A204.1 (cell line): ENCODE data around the gene ZDHHC8.
A peak's percentile ranks its signal among the peaks of the same experiment; 100 is the strongest.

ENCODE experiments used
- FAIRE-seq: peaks from 2 replicates; lab custom pipeline; 2012; peaks lifted over from hg19 to GRCh38; lab: Jason Lieb, UNC

Gene ZDHHC8

GRCh38 chr22:20114506-20115475 is 16.8 kb upstream of the ZDHHC8 start:
- FAIRE-seq, result no peak

DNA sequence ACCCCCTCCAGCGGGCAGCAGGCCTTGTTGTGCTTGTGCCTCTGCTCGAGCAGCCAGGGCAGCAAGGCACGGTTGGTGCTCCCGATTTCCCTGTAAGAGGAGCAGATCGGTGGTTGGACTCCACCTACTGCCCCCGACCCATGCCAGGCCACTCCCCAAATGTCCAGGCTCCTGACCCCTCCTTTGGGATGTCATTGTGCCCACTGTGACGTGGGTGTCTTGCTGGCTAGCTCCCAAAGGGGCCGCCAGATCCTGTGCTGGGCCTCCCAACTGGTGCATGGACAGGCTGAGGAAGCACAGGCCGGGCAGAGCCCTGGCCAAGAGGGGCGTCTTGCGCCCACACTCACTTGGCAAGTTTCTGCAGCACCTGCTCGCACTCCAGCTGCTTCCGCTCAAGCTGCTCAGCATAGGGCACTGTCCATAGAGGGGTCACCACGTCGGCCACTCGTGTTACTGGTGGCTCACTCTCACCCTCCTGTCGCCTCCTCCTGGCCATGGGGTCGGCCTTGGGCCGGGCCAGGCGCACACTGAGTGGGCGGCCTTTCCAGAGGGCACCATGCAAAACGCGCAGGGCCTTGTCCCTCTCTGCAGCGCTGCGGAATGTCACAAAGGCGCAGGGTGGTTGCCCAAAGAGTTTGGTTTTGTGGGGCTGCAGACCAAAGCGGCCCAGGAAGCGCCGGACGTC is 15.8 kb upstream of the ZDHHC8 start, which contains the start of gene RANBP1:
TSS of gene RANBP1 (plus strand) at position 414 of the 685 bp plus-strand sequence. CDS start at position 495, 81 bp downstream.
- no peak for FAIRE-seq

GRCh38 chr22:20116376-20116950 is 15.1 kb upstream of the ZDHHC8 start:
- no peak for FAIRE-seq

GRCh38 chr22:20116951-20117632 is 14.5 kb upstream of the ZDHHC8 start, which contains the start of gene TRMT2A:
TRMT2A (minus strand) TSS chr22:20117226; CDS start chr22:20116906, 320 bp downstream.
- FAIRE-seq, result peak; percentile 41

DNA sequence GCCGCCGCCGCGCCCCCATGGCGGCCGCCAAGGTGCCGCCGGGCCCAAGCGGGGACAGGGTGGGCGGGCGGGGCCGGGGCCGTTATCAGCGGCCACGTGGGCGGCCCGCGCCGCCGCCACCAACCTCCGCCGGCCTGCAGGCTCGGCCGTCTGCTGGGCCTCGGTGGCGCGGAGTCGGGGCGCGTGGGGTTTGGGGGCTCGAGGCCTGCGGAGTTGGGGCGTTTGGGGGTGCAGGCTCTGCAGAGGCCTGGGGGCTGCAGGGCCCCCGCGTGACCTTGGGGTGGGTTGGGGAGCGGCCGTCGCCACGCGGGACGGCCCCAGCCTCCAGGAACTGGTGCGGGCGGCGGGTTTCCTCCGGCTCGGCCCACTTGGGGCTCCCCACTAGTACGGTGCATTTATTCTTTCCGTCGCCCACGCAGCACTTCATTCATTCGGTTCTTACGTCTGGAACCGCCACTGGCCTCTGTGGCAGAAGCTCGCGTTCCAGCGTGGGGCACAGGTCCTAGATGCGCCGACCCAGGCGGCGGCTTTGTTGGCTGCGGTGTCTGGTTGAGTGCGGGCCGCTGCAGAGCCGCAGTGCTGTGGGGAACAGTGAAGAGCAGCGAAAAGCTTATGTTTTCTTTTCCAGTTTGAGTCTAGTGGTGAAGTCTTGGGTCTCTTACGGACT is 13.8 kb upstream of the ZDHHC8 start:
- FAIRE-seq, result no peak

DNA sequence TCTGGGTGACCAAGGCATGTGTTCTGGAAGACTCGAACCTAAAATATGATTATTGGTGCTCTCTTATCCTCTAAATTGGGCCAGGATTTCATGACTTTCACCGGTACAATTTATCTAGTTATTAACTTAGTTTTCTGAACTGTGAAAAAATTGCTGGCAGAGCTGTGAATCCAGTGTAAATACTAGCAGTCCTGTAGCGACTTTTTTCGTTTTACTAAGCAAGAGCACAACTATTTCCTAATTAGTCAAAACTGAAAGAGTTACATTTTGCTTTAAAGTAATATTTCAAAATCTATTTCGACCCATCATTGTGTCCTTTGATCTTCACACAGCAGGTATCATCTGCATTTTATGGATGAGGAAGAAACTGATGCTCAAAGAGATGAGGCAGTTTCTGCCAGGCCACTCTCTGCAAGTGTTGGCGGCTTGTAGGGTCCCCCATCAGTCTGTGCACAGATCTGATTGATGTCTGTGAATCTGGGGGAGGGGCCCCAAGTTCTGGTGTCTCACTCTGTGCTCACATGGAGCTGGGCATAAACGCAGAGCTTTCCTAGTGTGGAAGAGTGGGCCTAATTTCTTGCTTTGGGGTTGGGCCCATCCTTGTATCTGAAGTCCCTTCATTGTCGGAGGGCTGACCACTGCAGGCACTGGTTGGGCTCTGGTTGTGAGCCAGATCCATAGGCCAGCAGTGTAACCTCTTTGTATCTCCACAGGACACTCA is 13.1 kb upstream of the ZDHHC8 start:
- FAIRE-seq, result no peak

GRCh38 chr22:20121856-20122415 is 9.7 kb upstream of the ZDHHC8 start:
- FAIRE-seq, result no peak

DNA sequence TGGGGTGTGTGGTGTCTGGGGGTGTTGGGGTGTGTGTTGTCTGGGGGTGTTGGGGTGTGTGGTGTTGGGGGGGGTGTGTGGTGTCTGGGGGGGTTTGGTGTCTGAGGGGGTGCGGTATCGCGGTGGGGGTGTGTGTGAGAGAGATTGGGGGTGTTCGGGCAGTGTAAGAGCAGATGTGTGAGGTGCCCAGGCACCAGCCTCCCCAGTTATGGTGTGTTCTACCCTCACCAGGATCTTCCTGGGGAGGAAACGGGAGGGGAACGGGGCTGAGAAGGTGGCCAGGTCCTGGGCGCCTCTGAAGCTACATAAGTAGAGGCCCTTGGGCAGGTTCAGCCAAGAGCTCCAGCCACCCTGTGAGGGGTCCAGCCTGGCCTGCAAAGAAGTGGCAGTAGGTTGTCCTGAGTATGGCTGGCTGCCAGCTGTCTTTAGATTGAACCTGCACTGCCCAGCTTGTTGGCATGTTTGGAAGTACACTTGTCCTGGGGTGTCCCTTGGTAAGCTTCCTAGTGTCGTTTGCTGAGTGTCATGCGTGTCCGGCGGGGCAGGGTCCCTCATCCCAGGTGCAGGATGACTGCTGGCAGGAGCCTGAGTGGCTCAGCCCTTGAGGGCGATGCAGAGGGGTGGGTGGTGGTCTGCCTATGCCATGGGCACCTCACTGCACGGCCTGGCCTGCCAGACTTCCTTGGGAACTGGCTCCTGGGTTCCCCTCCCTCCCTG is 8.1 kb upstream of the ZDHHC8 start:
- FAIRE-seq, result no peak

GRCh38 chr22:20124083-20124787 is 7.4 kb upstream of the ZDHHC8 start:
- FAIRE-seq, result no peak

DNA sequence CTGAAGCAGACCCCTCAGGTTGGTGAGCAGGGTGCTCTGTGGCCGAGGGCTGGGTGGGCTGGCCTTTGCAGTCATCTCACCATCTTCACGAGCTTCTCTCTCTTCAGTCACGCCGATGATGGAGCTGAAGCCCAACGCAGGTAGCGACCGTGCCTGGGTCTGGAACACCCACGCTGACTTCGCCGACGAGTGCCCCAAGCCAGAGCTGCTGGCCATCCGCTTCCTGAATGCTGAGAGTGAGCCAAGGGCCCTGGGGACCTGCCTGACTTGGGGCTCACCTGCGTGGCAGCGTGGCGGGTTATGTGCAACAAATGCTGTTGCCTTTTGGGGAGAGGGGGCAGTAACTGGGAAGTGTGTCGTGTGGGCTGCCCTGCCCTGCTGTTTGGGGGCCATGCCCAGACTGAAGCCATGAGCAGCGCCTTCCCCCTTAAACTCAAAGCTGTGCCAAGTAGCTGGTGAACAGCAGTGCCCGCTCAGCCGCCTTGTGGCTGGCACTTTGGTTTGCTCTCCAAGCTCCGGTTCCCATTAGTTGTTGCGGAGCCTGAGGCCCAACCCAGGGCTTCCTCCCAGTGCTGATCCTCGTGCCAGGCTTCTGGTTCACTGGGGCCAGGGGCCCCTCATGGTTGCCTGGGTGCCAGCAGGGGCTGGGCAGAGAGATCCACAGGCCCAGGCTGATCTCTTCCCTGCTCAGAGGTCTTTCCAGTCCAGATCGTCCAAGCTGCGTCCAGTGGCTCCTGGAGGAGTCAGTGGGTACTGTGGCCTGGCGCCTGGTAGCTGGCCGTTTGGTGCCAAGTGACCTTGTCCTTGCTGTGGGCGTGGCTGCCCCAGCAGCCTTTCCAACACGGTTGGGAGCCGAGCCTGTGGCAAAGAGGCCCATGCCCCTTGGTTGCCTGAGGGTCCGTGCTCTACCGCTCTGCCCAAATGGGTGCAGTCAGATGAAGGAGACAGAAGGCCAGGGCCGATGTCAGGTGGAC is 6.1 kb upstream of the ZDHHC8 start:
- no peak for FAIRE-seq

DNA sequence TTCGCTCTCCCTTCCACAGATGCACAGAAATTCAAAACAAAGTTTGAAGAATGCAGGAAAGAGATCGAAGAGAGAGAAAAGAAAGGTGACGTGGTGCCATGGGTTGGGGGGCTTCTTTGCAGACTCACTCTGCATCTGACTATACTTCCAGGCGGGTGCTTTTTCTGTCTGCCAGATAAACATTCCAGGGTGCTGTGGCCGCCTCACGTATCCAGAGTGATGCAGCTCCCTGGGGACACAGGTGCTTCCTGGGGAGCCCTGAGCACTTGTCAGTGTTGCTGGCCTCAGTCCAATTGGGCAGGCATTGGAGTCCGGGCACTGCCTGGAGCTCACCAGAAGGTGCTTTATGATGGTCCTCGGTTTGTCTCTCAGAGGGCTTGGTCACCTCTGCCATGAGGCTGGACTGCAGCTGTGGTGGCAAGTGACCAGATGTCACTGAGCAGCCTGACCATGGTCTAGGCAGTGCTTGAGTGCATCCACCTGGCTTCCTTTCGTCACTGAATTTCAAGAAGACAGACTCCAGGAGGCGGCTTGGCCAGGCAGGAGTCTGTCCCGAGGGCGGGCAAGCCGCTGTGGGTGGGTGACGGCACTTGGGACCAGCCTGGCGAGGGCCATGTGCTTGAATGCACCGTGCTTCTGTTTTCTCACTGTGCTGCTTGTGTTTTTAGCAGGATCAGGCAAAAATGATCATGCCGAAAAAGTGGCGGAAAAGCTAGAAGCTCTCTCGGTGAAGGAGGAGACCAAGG is 5.1 kb upstream of the ZDHHC8 start:
- FAIRE-seq, result no peak

- no peak for FAIRE-seq
Observed at GRCh38 chr22:20127318-20127868, 4.2 kb upstream of the ZDHHC8 start.

DNA sequence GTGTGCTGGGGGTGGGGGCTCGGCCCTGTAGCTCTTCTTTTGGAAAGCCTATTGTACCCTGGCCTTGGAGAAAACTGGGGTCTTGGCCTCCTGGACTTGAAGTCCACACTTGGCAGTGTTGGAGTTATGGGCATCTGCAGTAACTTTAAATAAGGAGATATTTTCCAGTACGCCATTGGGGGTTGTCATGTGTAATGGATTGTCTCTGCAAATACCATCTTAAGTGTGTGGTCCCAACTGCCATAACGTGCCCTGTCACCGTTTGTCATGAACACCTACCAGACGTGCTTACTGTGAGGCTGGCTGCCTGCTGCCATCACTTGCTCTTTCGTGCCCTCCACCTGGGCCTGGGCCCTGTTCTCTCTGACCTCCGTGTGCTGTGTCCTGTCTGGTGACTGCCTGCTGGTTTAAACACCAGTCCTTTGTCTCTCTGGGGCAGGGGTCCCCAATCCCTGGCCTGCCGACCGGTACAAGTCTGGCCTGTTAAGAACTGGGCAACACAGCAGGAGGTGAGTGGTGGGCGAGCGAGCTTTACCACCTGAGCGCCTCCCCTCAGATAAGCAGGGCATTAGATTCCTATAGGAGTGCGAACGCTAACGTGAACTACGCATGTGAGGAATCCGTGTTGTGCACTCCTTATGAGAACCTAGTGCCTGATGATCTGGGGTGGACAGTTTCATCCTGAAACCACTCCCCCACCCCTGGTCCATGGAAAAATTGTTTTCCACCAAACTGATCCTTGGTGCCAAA is 3.6 kb upstream of the ZDHHC8 start:
- no peak for FAIRE-seq

DNA sequence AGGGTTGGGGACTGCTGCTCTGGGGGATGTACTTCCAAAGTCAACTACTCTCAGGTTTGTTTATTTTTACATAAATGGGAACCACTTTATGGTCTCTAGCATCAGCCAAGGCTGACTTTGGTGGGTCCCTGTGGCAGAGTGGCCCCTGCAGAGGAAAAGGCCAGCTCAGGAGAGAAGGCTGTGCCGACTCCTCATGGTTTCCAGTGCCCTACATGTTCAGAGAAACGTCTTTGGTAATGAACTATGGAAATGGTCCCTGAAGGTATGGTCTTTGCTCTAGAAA is 3.0 kb upstream of the ZDHHC8 start:
- FAIRE-seq, result no peak

- FAIRE-seq, result no peak
Observed at GRCh38 chr22:20128902-20129746, 2.5 kb upstream of the ZDHHC8 start.

DNA sequence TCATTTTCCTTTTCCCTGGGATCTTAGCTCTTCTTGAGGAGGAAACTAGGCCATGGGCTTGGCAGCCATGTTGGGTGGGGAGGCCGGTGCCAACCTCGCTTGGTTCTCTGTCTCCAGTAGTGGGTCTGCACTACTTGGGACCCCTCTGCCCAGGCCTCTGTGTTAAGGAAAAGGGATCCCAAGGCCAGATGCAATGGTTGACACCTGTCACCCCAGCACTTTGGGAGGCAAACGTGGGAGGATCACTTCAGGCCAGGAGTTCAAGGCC is 1.9 kb upstream of the ZDHHC8 start:
- FAIRE-seq, result no peak
